Kidney (tissue), 22 donors: ENCODE measurements around the gene ACTR1A. TPM values are rescaled to one million over a fixed set of nuclear protein-coding genes. Genes with fewer than 3 reads are reported as not detected.

Experiments
- DNase-seq, 5 donors: peaks; one replicate each; pipeline ENCODE4 v3.0.0-alpha.2; 2013 to 2020
- FAIRE-seq: peaks from 2 replicates; lab custom pipeline; 2012; peaks lifted over from hg19 to GRCh38; lab: Jason Lieb, UNC
- H3K27ac ChIP-seq, 2 donors: one replicate each; pipeline ENCODE4 v1.7.0; 2013; ENCODE audit warnings: low read depth in 2 of 2, low read length in 2 of 2, inconsistent platforms in 1 of 2
- H3K27me3 ChIP-seq: one replicate; pipeline ENCODE4 v1.7.1; 2013; ENCODE audit warnings: low read length, inconsistent platforms; ENCODE audit not compliant: control insufficient read depth, insufficient read depth
- H3K36me3 ChIP-seq, 3 donors: one replicate each; pipeline versions ENCODE4 v1.7.0 to v1.7.1; 2013; ENCODE audit warnings: low read length in 3 of 3, control low read depth in 1 of 3, inconsistent platforms in 1 of 3; ENCODE audit not compliant: insufficient read depth in 3 of 3, control insufficient read depth in 2 of 3
- H3K4me1 ChIP-seq, 3 donors: one replicate each; pipeline versions ENCODE4 v1.7.0 to v1.7.1; 2013; ENCODE audit warnings: low read length in 3 of 3, inconsistent platforms in 1 of 3, low read depth in 1 of 3; ENCODE audit not compliant: control insufficient read depth in 2 of 3, insufficient read depth in 2 of 3
- H3K4me3 ChIP-seq, 3 donors: one replicate each; pipeline versions ENCODE4 v1.7.0 to v1.8.1; 2013; ENCODE audit warnings: low read length in 3 of 3, control low read depth in 1 of 3, inconsistent platforms in 1 of 3
- H3K9ac ChIP-seq, 3 donors: one replicate each; pipeline versions ENCODE4 v1.7.0 to v1.7.1; 2013; ENCODE audit warnings: low read length in 3 of 3, control low read depth in 1 of 3, inconsistent platforms in 1 of 3
- H3K9me3 ChIP-seq, 3 donors: one replicate each; pipeline versions ENCODE4 v1.7.0 to v1.7.1; 2013; ENCODE audit warnings: low read length in 3 of 3, control low read depth in 1 of 3, inconsistent platforms in 1 of 3; ENCODE audit not compliant: control insufficient read depth in 2 of 3, insufficient read depth in 1 of 3
- CTCF ChIP-seq: IDR thresholded peaks from 3 replicates; pipeline ENCODE4 v1.5.1; 2012; ENCODE audit warnings: mild to moderate bottlenecking, moderate library complexity, borderline replicate concordance; ENCODE audit not compliant: insufficient read depth; ENCODE audit errors: extremely low read depth
- intact Hi-C: fragments of 100-400 bp; cut with DNase I; formaldehyde crosslinking; loops from one replicate; pipeline ENCODE4 v1.11.1; 2022
- long read RNA-seq, 10 donors: library from polyadenylated mRNA in 1 of 10; unstranded in 1 of 10; transcript quantifications; one replicate each; pipeline ENCODE4 v2.0.0 and lab custom pipeline, GENCODE V29; 2021 to 2026
- polyA plus RNA-seq: library from polyadenylated mRNA; stranded (reverse); fragments of 350-450 nt; fragmentation: Illumina TruSeq; extraction: RNeasy Lipid Tissue Mini Kit (QIAGEN cat#74804); gene quantifications from one replicate; pipeline ENCODE4 v1.2.3, GENCODE V29; 2014; ENCODE audit warnings: low read depth, low replicate concordance; ENCODE audit not compliant: insufficient read depth
- total RNA-seq: library from RNA; stranded (reverse); fragmentation: NEBNext Ultra II Directional; extraction: Animal tissue kit (Norgen Biotek cat#: 25700); gene quantifications from one replicate; pipeline ENCODE4 v1.2.1, GENCODE V29; 2021
- donor health status: control.
- donor health status: control.
- donor health status: control.
- donor health status: control.
- donor health status: control.
- donor health status: DM: yes; HTN: yes; CAD: no.
- donor health status: Normal renal cell carcinoma (clear cell type).

Gene ACTR1A
- total RNA-seq (74.2 TPM), polyA plus RNA-seq (74.7 TPM)
- long read RNA-seq, donor 1, transcript ACTR1A-201 (11 exons, 2,829 nt), result major isoform, 19 of 19 reads
- long read RNA-seq, donor 1, partial matches to known transcripts, result 0 of 19 reads
- long read RNA-seq, donor 1, other reads (novel, unspliced or antisense), result 0 of 19 reads
- long read RNA-seq, donor 2, transcript ACTR1A-201 (11 exons, 2,829 nt), result major isoform, 17 of 31 reads
- long read RNA-seq, donor 2, partial matches to known transcripts, result 0 of 31 reads
- long read RNA-seq, donor 2, other reads (novel, unspliced or antisense), result 13 of 31 reads
- long read RNA-seq, donor 3, transcript ACTR1A-201 (11 exons, 2,829 nt), result major isoform, 16 of 17 reads
- long read RNA-seq, donor 3, partial matches to known transcripts, result 0 of 17 reads
- long read RNA-seq, donor 3, other reads (novel, unspliced or antisense), result 0 of 17 reads
- long read RNA-seq, donor 4, transcript ACTR1A-201 (11 exons, 2,829 nt), result major isoform, 12 of 24 reads
- long read RNA-seq, donor 4, partial matches to known transcripts, result 10 of 24 reads
- long read RNA-seq, donor 4, other reads (novel, unspliced or antisense), result 0 of 24 reads
- long read RNA-seq, donor 5, partial matches to known transcripts, result 0 of 1 reads
- long read RNA-seq, donor 5, other reads (novel, unspliced or antisense), result 0 of 1 reads
- long read RNA-seq, donor 6, transcript ACTR1A-201 (11 exons, 2,829 nt), result major isoform, 10 of 21 reads
- long read RNA-seq, donor 6, partial matches to known transcripts, result 8 of 21 reads
- long read RNA-seq, donor 6, other reads (novel, unspliced or antisense), result 0 of 21 reads
- long read RNA-seq, donor 7, transcript ACTR1A-201 (11 exons, 2,829 nt), result major isoform, 103 of 130 reads
- long read RNA-seq, donor 7, partial matches to known transcripts, result 7 of 130 reads
- long read RNA-seq, donor 7, other reads (novel, unspliced or antisense), result 20 of 130 reads
- long read RNA-seq, donor 8, transcript ACTR1A-201 (11 exons, 2,829 nt), result major isoform, 11 of 19 reads
- long read RNA-seq, donor 8, partial matches to known transcripts, result 6 of 19 reads
- long read RNA-seq, donor 8, other reads (novel, unspliced or antisense), result 0 of 19 reads
- long read RNA-seq, donor 9, transcript ACTR1A-201 (11 exons, 2,829 nt), result major isoform, 7 of 8 reads
- long read RNA-seq, donor 9, partial matches to known transcripts, result 0 of 8 reads
- long read RNA-seq, donor 9, other reads (novel, unspliced or antisense), result 0 of 8 reads
- long read RNA-seq, donor 10, transcript ACTR1A-201 (11 exons, 2,829 nt), result major isoform, 8 of 8 reads
- long read RNA-seq, donor 10, partial matches to known transcripts, result 0 of 8 reads
- long read RNA-seq, donor 10, other reads (novel, unspliced or antisense), result 0 of 8 reads

DNA sequence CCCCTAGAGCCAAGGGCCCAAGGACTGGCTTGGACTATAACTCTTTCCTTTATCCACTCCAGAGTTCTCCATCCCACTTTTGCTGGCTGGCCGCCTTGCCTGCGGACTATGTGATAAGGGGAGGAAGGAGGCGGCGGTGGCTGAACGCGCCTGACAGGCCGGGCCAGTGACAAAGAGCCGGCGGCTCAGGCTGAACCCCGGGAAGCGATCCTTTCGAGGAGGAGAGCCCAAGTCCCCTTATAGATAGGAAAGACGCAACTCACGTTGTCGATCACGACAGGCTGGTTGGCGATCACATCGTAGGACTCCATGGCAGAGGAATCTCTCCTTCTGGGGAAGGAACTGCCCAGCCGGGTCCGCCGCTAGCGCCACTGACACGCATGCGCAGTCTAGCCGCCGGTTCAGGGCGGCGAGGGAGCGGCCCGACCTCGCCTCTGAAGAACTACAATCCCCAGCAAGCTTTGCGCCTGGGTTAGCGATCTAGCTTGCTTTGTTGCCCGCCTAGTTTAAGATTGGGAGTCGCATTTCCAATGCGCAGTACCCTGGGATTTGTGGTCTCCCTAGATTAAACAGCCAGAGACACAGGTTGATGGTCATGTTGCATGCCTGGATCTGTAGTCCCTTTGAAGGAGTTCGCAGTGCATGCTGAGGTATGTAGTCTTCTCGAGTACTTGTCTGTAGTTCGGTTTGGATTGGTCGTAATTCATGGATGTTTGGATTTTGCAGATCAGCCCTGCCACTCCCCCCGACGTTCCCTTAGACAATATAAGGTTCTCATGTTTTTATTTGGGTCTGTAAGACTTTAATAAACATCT, at the start of gene ACTR1A:
Gene ACTR1A (minus strand): TSS at position 376 of the 815 bp plus-strand sequence. CDS start 65 bp downstream, at position 311.
- FAIRE-seq (peak; percentile 95), DNase-seq (peak; percentile 98 to 100 (median 99))
- H3K9ac ChIP-seq, result peak within 1 kb of the TSS; percentile 78 to 98 (median 90)
- TF ChIP-seq CTCF, result no peak
- H3K27ac ChIP-seq, result peak within 1 kb of the TSS; percentile 90
- no peaks in the 10 kb centered on the region for H3K36me3 ChIP-seq
- peaks cover 0 to 17% (median 15%) of the 10 kb centered on the region in 3 donors for H3K4me1 ChIP-seq
- H3K27me3 ChIP-seq, result no peaks in the 10 kb centered on the region
- H3K9me3 ChIP-seq, result no peaks in the 10 kb centered on the region
- peak within 1 kb of the TSS; percentile 94 to 100 (median 95) for H3K4me3 ChIP-seq
- intact Hi-C loops, result no loop called here

DNA sequence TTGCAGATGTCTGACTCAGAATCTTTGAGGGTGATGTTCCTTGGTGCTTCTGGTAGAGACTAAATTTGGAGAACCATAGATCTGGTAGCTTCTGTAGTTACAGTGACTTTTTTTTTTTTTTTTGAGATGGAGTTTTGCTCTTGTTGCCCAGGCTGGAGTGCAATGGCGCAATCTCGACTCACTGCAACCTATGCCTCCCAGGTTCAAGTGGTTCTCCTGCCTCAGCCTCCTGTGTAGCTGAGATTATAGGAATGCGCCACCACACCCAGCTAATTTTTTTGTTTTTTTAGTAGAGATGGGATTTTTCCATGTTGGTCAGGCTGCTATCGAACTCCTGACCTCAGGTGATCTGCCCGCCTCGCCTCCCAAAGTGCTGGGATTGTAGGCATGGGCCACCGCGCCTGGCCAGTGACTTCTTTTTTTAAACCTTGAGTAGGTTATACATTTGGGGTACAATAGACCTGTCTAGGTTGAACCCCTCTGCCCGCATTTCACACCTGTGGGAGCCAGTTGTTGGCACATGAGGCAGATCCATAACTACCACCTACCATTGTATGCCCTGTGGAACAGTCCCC, 48.2 kb upstream of the ACTR1A start:
- H3K9ac ChIP-seq, result no peak overlapping the region
- DNase-seq (no peak), FAIRE-seq (no peak)
- no peak for TF ChIP-seq CTCF
- intact Hi-C loops, result no loop called here
- H3K27ac ChIP-seq, result no peak overlapping the region
- no peak overlapping the region for H3K4me3 ChIP-seq
- no peaks in the 10 kb centered on the region for H3K9me3 ChIP-seq
- no peaks in the 10 kb centered on the region for H3K4me1 ChIP-seq
- H3K27me3 ChIP-seq, result no peaks in the 10 kb centered on the region
- peaks cover 0 to 7% (median 3%) of the 10 kb centered on the region in 3 donors for H3K36me3 ChIP-seq
